SK-N-SH (cell line): ENCODE results near the gene IFT122. TPM values are rescaled to one million over a fixed set of nuclear protein-coding genes. Genes with fewer than 3 reads are reported as not detected.
"Not testable (repeated sequence)": the region's sequence is repeated elsewhere in the genome, so short reads cannot be mapped to it uniquely, and the experiment has no call there.

ENCODE experiments used
- CTCF ChIA-PET: fragments of 300-600, 350-600 bp; formaldehyde crosslinking; extraction: SDS; loops from one replicate; lab custom pipeline; 2021; lab: Yijun Ruan, JAX
- POLR2A ChIA-PET: fragments of 350-600 bp; sonication (Branson Sonifier 250); formaldehyde crosslinking; extraction: SDS; loops from one replicate; lab custom pipeline; 2020; ENCODE audit warnings: antibody characterized with exemption, inconsistent platforms; lab: Yijun Ruan, JAX
- DNase-seq: peaks from one replicate; pipeline ENCODE4 v3.0.0; 2012
- H2AFZ ChIP-seq: fragments of 200-600 bp; sonication (generic); 2 replicates; pipeline ENCODE4 v1.8.1; 2016; ENCODE audit warnings: antibody characterized with exemption, mild to moderate bottlenecking, low read depth
- H3F3A ChIP-seq: fragments of 200-600 bp; sonication (generic); replicated peaks from 2 replicates; pipeline ENCODE3; 2016; ENCODE audit warnings: antibody characterized with exemption, mild to moderate bottlenecking; ENCODE audit not compliant: insufficient read depth
- H3K27ac ChIP-seq, 2 experiments: fragments of 200-500 bp in 1 of 2; fragments of 200-600 bp in 1 of 2; sonication (Bioruptor generic) in 1 of 2; sonication (generic), shearing (Covaris generic) in 1 of 2; 2 replicates each; pipeline versions ENCODE4 v1.5.1 to v1.6.1; 2014 to 2016; ENCODE audit warnings: low read depth in 2 of 2, inconsistent platforms in 1 of 2, low read length in 1 of 2, mild to moderate bottlenecking in 1 of 2, mixed read lengths in 1 of 2
- H3K27me3 ChIP-seq: fragments of 200-600 bp; sonication (generic), shearing (Covaris generic); 2 replicates; pipeline ENCODE4 v1.6.1; 2016; ENCODE audit warnings: mixed run types; ENCODE audit not compliant: insufficient read depth
- H3K36me3 ChIP-seq, 2 experiments: fragments of 200-500 bp in 1 of 2; fragments of 200-600 bp in 1 of 2; sonication (Bioruptor generic) in 1 of 2; sonication (generic) in 1 of 2; replicated peaks in 1 of 2; 2 replicates each; pipeline versions ENCODE3 to v1.5.1; 2014 to 2016; ENCODE audit warnings: low read length in 1 of 2, mild to moderate bottlenecking in 1 of 2; ENCODE audit not compliant: insufficient read depth in 2 of 2, control insufficient read depth in 1 of 2
- H3K4me1 ChIP-seq, 2 experiments: fragments of 200-500 bp in 1 of 2; fragments of 200-600 bp in 1 of 2; sonication (Bioruptor generic) in 1 of 2; sonication (generic), shearing (Covaris generic) in 1 of 2; 2 replicates each; pipeline versions ENCODE4 v1.5.1 to v1.6.1; 2014 to 2016; ENCODE audit warnings: low read depth in 1 of 2, low read length in 1 of 2, mixed run types in 1 of 2; ENCODE audit not compliant: insufficient read depth in 2 of 2, control insufficient read depth in 1 of 2
- H3K4me2 ChIP-seq: fragments of 200-600 bp; sonication (generic), shearing (Covaris generic); 2 replicates; pipeline ENCODE4 v1.6.1; 2017; ENCODE audit warnings: mixed run types
- H3K4me3 ChIP-seq, 2 experiments: fragments of 200-500 bp in 1 of 2; fragments of 200-600 bp in 1 of 2; sonication (Bioruptor generic) in 1 of 2; sonication (generic), shearing (Covaris generic) in 1 of 2; 2 replicates each; pipeline versions ENCODE4 v1.5.1 to v1.8.1; 2014 to 2016; ENCODE audit warnings: low read depth in 2 of 2, inconsistent platforms in 1 of 2, low read length in 1 of 2, mild to moderate bottlenecking in 1 of 2, mixed read lengths in 1 of 2, moderate library complexity in 1 of 2
- H3K79me2 ChIP-seq: fragments of 200-600 bp; sonication (generic); 2 replicates; pipeline ENCODE4 v1.8.1; 2017; ENCODE audit warnings: mild to moderate bottlenecking; ENCODE audit not compliant: insufficient read depth
- H3K9ac ChIP-seq: fragments of 200-600 bp; sonication (generic); 2 replicates; pipeline ENCODE4 v1.6.1; 2017; ENCODE audit warnings: mixed run types
- H3K9me2 ChIP-seq: fragments of 200-600 bp; sonication (generic); 2 replicates; pipeline ENCODE4 v1.6.1; 2017; ENCODE audit warnings: mixed run types
- H3K9me3 ChIP-seq: fragments of 200-600 bp; sonication (generic); 2 replicates; pipeline ENCODE4 v1.6.1; 2017; ENCODE audit warnings: mixed run types, mild to moderate bottlenecking, moderate library complexity
- H4K20me1 ChIP-seq: fragments of 200-600 bp; sonication (generic); 2 replicates; pipeline ENCODE4 v1.6.1; 2017; ENCODE audit warnings: mild to moderate bottlenecking, mixed run types; ENCODE audit not compliant: insufficient read depth
- FOSL2 ChIP-seq: IDR thresholded peaks from 2 replicates; pipeline ENCODE4 v1.4.0; 2012; ENCODE audit warnings: low read depth, mild to moderate bottlenecking, moderate library complexity, borderline replicate concordance
- FOXM1 ChIP-seq: IDR thresholded peaks from 2 replicates; pipeline ENCODE4 v1.4.0; 2012; ENCODE audit warnings: low read depth, mild to moderate bottlenecking
- JUND ChIP-seq: IDR thresholded peaks from 2 replicates; pipeline ENCODE4 v1.4.0; 2012
- MEF2A ChIP-seq: IDR thresholded peaks from 2 replicates; pipeline ENCODE4 v1.4.0; 2012; ENCODE audit warnings: low read depth, borderline replicate concordance
- NFIC ChIP-seq: IDR thresholded peaks from 2 replicates; pipeline ENCODE4 v1.4.0; 2012; ENCODE audit warnings: borderline replicate concordance
- NRF1 ChIP-seq: IDR thresholded peaks from 2 replicates; pipeline ENCODE4 v1.6.1; 2012; ENCODE audit warnings: low read depth, mild to moderate bottlenecking, low read length
- PBX3 ChIP-seq: IDR thresholded peaks from 2 replicates; pipeline ENCODE4; 2012
- RXRA ChIP-seq: IDR thresholded peaks from 2 replicates; pipeline ENCODE4 v1.4.0; 2012; ENCODE audit warnings: low read depth, mild to moderate bottlenecking, borderline replicate concordance
- SIN3A ChIP-seq: IDR thresholded peaks from 2 replicates; pipeline ENCODE4 v1.6.1; 2012; ENCODE audit warnings: low read depth, mild to moderate bottlenecking, low read length, moderate library complexity, borderline replicate concordance
- TCF12 ChIP-seq: IDR thresholded peaks from 2 replicates; pipeline ENCODE4 v1.4.0; 2012
- ZBTB33 ChIP-seq: IDR thresholded peaks from 2 replicates; pipeline ENCODE4 v1.4.0; 2012; ENCODE audit warnings: low read depth, borderline replicate concordance
- WGBS: methylation state at CpG from one replicate; pipeline ENCODE4 v1.1.6; 2017; ENCODE audit warnings: low lambda C conversion rate; 5-methylcytosine and 5-hydroxymethylcytosine counted together
- polyA plus RNA-seq, 3 experiments: library from polyadenylated mRNA; depleted of rRNA; stranded (reverse); fragments of >200 nt; gene quantifications; 2 replicates each; pipeline ENCODE4 v1.2.3, GENCODE V29; 2012

IFT122 gene
- polyA plus RNA-seq, 1 of the 3 experiments (the other 2 are of a cell fraction) = 20.1 TPM

- H3K4me3 ChIP-seq, H3K9me3 ChIP-seq, DNase-seq, POLR2A ChIA-PET, H3K36me3 ChIP-seq, H3F3A ChIP-seq, H3K27me3 ChIP-seq, H4K20me1 ChIP-seq, H3K9me2 ChIP-seq, H3K9ac ChIP-seq, H3K79me2 ChIP-seq, H3K4me1 ChIP-seq: not testable (repeated sequence)
- Histone ChIP-seq H3K27ac (peak overlapping the region in 1 of 2 experiments; percentile 43; a peak in 2 of 4 replicates), H2AFZ (peak overlapping the region; percentile 12; the same call in 1 of the 2 replicates), H3K4me2 (peak overlapping the region; percentile 34; the same call in 1 of the 2 replicates)
- 67% methylated on average over 3 of the region's 3 CpGs for WGBS
- CTCF ChIA-PET = interaction anchor here (1.3 kb wide), 1 partner anchor 13 kb away, joined by 6 read pairs; no protein-coding TSS in a partner anchor
Observed at GRCh38 chr3:129413238-129413637, 26.8 kb upstream of the IFT122 start.

GRCh38 chr3:129413687-129414506 is 26.1 kb upstream of the IFT122 start:
- POLR2A ChIA-PET = no interaction called here
- Histone ChIP-seq H3K4me3 (no peak overlapping the region), H3K9me2 (no peaks in the 10 kb centered on the region), H3K27ac (peak overlapping the region in 1 of 2 experiments; percentile 43; a peak in 2 of 4 replicates), H3K79me2 (no peaks in the 10 kb centered on the region), H3K9me3 (no peaks in the 10 kb centered on the region), H3K27me3 (no peaks in the 10 kb centered on the region), H3F3A (peaks cover 7% of the 10 kb centered on the region), H3K9ac (no peak overlapping the region), H2AFZ (peak overlapping the region; percentile 12), H3K4me1 (peaks cover 0 to 6% of the 10 kb centered on the region in 2 experiments; a peak in 1 of 4 replicates), H3K36me3 (no peaks in the 10 kb centered on the region), H3K4me2 (peak overlapping the region; percentile 34; the same call in 1 of the 2 replicates), H4K20me1 (no peaks in the 10 kb centered on the region)
- WGBS = 43% methylated on average over 3 of the region's 4 CpGs
- no peak for DNase-seq
- TF ChIP-seq FOXM1 = no peak
- TF ChIP-seq SIN3A = no peak
- TF ChIP-seq FOSL2 = peak; percentile 50; the same call in 1 of the 2 replicates
- 0 out of 2 replicates have a peak, but pooled peaks have one; percentile 10 for TF ChIP-seq PBX3
- TF ChIP-seq RXRA = no peak
- no peak for TF ChIP-seq ZBTB33
- TF ChIP-seq NFIC = no peak
- peak; percentile 30; the same call in 1 of the 2 replicates for TF ChIP-seq JUND
- TF ChIP-seq TCF12 = peak; percentile 23; the same call in 1 of the 2 replicates
- no peak for TF ChIP-seq NRF1
- TF ChIP-seq MEF2A = no peak
- CTCF ChIA-PET = interaction anchor here (1.2 kb wide), 1 partner anchor 14 kb away, joined by 5 read pairs; no protein-coding TSS in a partner anchor
